ENCODE measurements around the gene FRMD1. TPM values are rescaled to one million over a fixed set of nuclear protein-coding genes. Genes with fewer than 3 reads are reported as not detected.

Gene FRMD1
- total RNA-seq, 3 donors from 2014 or later (not counting 1 experiment from before 2014, with no cell fraction given): not detected

DNA sequence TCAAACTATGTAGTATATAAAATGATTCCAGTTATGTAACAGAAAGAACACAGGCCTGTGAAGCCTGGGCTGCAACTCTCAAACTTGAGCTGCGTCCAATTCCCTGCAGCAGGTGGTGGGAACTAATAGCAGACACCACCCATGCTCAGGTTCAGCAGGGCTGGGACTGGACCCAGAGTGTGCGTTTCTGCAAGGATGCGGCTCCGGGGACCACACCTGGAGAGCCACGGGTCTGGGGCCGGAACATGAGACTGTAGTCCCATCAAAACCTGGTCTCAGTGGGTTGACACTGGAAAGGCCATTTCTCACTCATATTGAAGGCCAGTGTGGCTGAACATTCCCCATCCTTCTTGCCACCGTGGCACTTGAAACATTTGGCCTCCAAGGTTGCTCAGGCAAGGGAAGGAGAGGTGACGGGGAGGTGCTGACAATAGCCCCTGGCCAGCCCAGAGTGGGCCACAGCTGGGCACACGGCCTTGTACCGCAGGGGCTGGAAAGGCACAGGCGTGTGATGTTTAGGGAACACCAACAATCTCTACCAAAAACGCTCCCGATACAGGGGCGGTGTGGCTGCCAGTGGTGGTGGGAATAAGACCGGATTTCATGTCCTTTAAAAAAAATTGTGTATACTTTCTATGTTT is 38.0 kb downstream of the FRMD1 start:
- H3K4me3 ChIP-seq (ENCODE audit: low read length): no peak overlapping the region
- Mint-ChIP-seq H3K36me3 (no peaks in the 10 kb centered on the region), H3K27me3 (ENCODE audit: low read depth in 2 of 2) (peaks cover 3 to 7% of the 10 kb centered on the region in 2 donors), H3K4me3 (no peak overlapping the region), H3K27ac (no peak overlapping the region), H3K4me1 (peaks cover 4 to 6% of the 10 kb centered on the region in 2 donors), H3K9me3 (peaks cover 2 to 4% of the 10 kb centered on the region in 2 donors)
- H3K9me3 ChIP-seq (ENCODE audit: control insufficient read depth, insufficient read depth, low read length): peaks cover 35% of the 10 kb centered on the region
- 96% methylated on average over 15 of the region's 15 CpGs for WGBS (ENCODE audit: insufficient coverage)
- intact Hi-C loops (cut with micrococcal nuclease): no loop called here
- no peaks in the 10 kb centered on the region for H3K36me3 ChIP-seq (ENCODE audit: control insufficient read depth, insufficient read depth, low read length)
- H3K27me3 ChIP-seq (ENCODE audit: control insufficient read depth, insufficient read depth, low read length): no peaks in the 10 kb centered on the region
- ATAC-seq (no peak), DNase-seq (no peak)
- H3K27ac ChIP-seq (ENCODE audit: low read length): no peak overlapping the region
- no peaks in the 10 kb centered on the region for H3K4me1 ChIP-seq (ENCODE audit: control insufficient read depth, insufficient read depth, low read length)
- TF ChIP-seq CTCF (IDR thresholded peaks at IDR 0.05): no peak

DNA sequence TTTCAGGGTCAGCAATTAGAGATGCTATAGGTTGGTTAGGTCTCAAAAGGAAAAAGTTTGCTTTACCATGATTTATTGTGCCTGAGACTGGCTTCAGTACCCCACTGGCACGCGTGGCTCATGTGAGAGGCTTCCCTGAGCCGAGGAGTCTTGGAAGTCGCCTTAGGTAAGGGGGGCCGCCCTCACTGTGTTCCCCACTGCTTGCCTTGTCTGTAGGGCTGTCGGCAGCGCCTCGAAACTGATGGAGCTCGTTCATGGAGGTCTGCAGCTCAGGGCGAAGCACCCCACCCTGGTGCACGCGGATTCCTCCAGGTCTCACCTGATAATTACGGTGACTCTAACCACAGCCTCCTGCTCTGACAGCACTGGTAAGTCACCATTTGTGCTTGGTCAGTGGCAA is 39.2 kb downstream of the FRMD1 start:
- ATAC-seq (no peak), DNase-seq (no peak)
- Mint-ChIP-seq H3K4me1 (peaks cover 14 to 18% of the 10 kb centered on the region in 2 donors), H3K36me3 (no peaks in the 10 kb centered on the region), H3K4me3 (no peak overlapping the region), H3K27me3 (ENCODE audit: low read depth in 2 of 2) (peaks cover 6 to 14% of the 10 kb centered on the region in 2 donors), H3K9me3 (peaks cover 2 to 4% of the 10 kb centered on the region in 2 donors), H3K27ac (no peak overlapping the region)
- WGBS (ENCODE audit: insufficient coverage): 87% methylated on average over 13 of the region's 13 CpGs
- intact Hi-C loops (cut with micrococcal nuclease): no loop called here
- H3K9me3 ChIP-seq (ENCODE audit: control insufficient read depth, insufficient read depth, low read length): peaks cover 39% of the 10 kb centered on the region
- H3K4me3 ChIP-seq (ENCODE audit: low read length): no peak overlapping the region
- TF ChIP-seq CTCF (IDR thresholded peaks at IDR 0.05): no peak
- no peaks in the 10 kb centered on the region for H3K27me3 ChIP-seq (ENCODE audit: control insufficient read depth, insufficient read depth, low read length)
- no peaks in the 10 kb centered on the region for H3K4me1 ChIP-seq (ENCODE audit: control insufficient read depth, insufficient read depth, low read length)
- no peaks in the 10 kb centered on the region for H3K36me3 ChIP-seq (ENCODE audit: control insufficient read depth, insufficient read depth, low read length)
- no peak overlapping the region for H3K27ac ChIP-seq (ENCODE audit: low read length)

GRCh38 chr6:168039301-168039700 is 39.7 kb downstream of the FRMD1 start:
- Mint-ChIP-seq H3K36me3 (no peaks in the 10 kb centered on the region), H3K27ac (no peak overlapping the region), H3K4me1 (peaks cover 16 to 19% of the 10 kb centered on the region in 2 donors), H3K4me3 (no peak overlapping the region), H3K27me3 (ENCODE audit: low read depth in 2 of 2) (peaks cover 6 to 18% of the 10 kb centered on the region in 2 donors), H3K9me3 (peaks cover 2 to 4% of the 10 kb centered on the region in 2 donors)
- Histone ChIP-seq H3K36me3 (ENCODE audit: control insufficient read depth, insufficient read depth, low read length) (no peaks in the 10 kb centered on the region), H3K27me3 (ENCODE audit: control insufficient read depth, insufficient read depth, low read length) (no peaks in the 10 kb centered on the region), H3K4me1 (ENCODE audit: control insufficient read depth, insufficient read depth, low read length) (no peaks in the 10 kb centered on the region), H3K9me3 (ENCODE audit: control insufficient read depth, insufficient read depth, low read length) (peaks cover 39% of the 10 kb centered on the region), H3K27ac (ENCODE audit: low read length) (no peak overlapping the region), H3K4me3 (ENCODE audit: low read length) (no peak overlapping the region)
- ATAC-seq (no peak), DNase-seq (no peak)
- intact Hi-C loops (cut with micrococcal nuclease): no loop called here
- TF ChIP-seq CTCF (IDR thresholded peaks at IDR 0.05): no peak
- WGBS (ENCODE audit: insufficient coverage): 95% methylated on average over 3 of the region's 4 CpGs

Data from natural killer cell (primary cell).